ENCODE data around the gene MCEE. TPM values are rescaled to one million over a fixed set of nuclear protein-coding genes. Genes with fewer than 3 reads are reported as not detected.

The MCEE gene
- total RNA-seq, 4 donors from 2014 or later, result 7.5 to 17.2 (median 12.2) TPM

GRCh38 chr2:71060871-71061270 is 69.2 kb downstream of the MCEE start:
- Histone ChIP-seq H3K4me1 (no peaks in the 10 kb centered on the region), H3K36me3 (no peaks in the 10 kb centered on the region), H3K27ac (no peak overlapping the region), H3K27me3 (peaks cover 0 to 12% of the 10 kb centered on the region in 2 donors), H3K4me3 (no peak overlapping the region), H3K9me3 (no peaks in the 10 kb centered on the region)
- no peak for DNase-seq (ENCODE audit: low spot score in 2 of 2)
- TF ChIP-seq CTCF (IDR thresholded peaks at IDR 0.05) (no peak), EP300 (IDR thresholded peaks at IDR 0.05) (no peak), POLR2A (IDR thresholded peaks at IDR 0.05) (no peak)
- 65 to 69% methylated on average over 3 of the region's 3 CpGs for WGBS, 2 donors

GRCh38 chr2:71060211-71060610 is 69.8 kb downstream of the MCEE start:
- Histone ChIP-seq H3K36me3 (no peaks in the 10 kb centered on the region), H3K27ac (no peak overlapping the region), H3K4me3 (no peak overlapping the region), H3K27me3 (peaks cover 0 to 12% of the 10 kb centered on the region in 2 donors), H3K4me1 (no peaks in the 10 kb centered on the region), H3K9me3 (no peaks in the 10 kb centered on the region)
- DNase-seq (ENCODE audit: low spot score in 2 of 2), result no peak
- TF ChIP-seq CTCF (IDR thresholded peaks at IDR 0.05) (no peak), EP300 (IDR thresholded peaks at IDR 0.05) (no peak), POLR2A (IDR thresholded peaks at IDR 0.05) (no peak)
- 73 to 83% methylated on average over 2 of the region's 2 CpGs for WGBS, 2 donors

Small RNA genes within 50 kb of the gene (small RNA-seq; reads per million reads assigned to genes)
- gene AC007881.1, result not detected

Other genes with a start within 250 kb of the MCEE start
- 1 to 10 TPM in 2 of 4 donors, under 1 TPM in 2; 0.44 to 3.3 (median 1.2) TPM for gene VAX2, start 229.7 kb downstream of the MCEE start, total RNA-seq
- 1 to 10 TPM in 2 of 4 donors, not detected in 2; 1.2 to 2.5 TPM for gene ATP6V1B1, start 194.3 kb downstream of the MCEE start, total RNA-seq
- 1 to 10 TPM; 1.3 to 9.0 (median 2.7) TPM for gene ANKRD53, start 151.6 kb downstream of the MCEE start, total RNA-seq
- gene TEX261, start 135.4 kb downstream of the MCEE start, total RNA-seq, result 10 to 100 TPM; 36.1 to 38.7 (median 37.0) TPM
- 100 to 1,000 TPM in 1 of 4 donors, 10 to 100 TPM in 3; 40.6 to 113 (median 65.5) TPM for gene NAGK, start 61.6 kb downstream of the MCEE start, total RNA-seq
- gene MPHOSPH10, start 405 bp upstream of the MCEE start, total RNA-seq, result 10 to 100 TPM; 15.3 to 30.8 (median 16.6) TPM
- gene PAIP2B, start 96.9 kb upstream of the MCEE start, total RNA-seq, result 10 to 100 TPM in 3 of 4 donors, 1 to 10 TPM in 1; 5.7 to 22.1 (median 13.6) TPM
- 100 to 1,000 TPM; 202 to 286 (median 252) TPM for gene ZNF638, start 201.6 kb upstream of the MCEE start, total RNA-seq

Data from tibial nerve (tissue), 4 donors.